Body of pancreas (tissue), 4 donors: ENCODE measurements around the gene ESYT2. TPM values are rescaled to one million over a fixed set of nuclear protein-coding genes. Genes with fewer than 3 reads are reported as not detected.

Source experiments
- ATAC-seq: fragments of 150-250 bp; one replicate; pipeline ENCODE4 v1.9.1; 2016
- DNase-seq, 4 donors: peaks; one replicate each; pipeline ENCODE4 v3.0.0-alpha.2; 2019
- H3K27ac ChIP-seq, 4 donors: fragments of 200-600 bp; sonication (generic); 1 replicate in 3 of 4; 2 replicates in 1 of 4; pipeline versions ENCODE4 v1.5.1 to v1.6.1; 2016 to 2019; ENCODE audit warnings: mild to moderate bottlenecking in 1 of 4, mixed read lengths in 1 of 4, moderate library complexity in 1 of 4
- H3K27me3 ChIP-seq, 2 donors: fragments of 200-600 bp; sonication (generic); one replicate each; pipeline ENCODE4 v1.6.0; 2016; ENCODE audit warnings: mild to moderate bottlenecking in 1 of 2
- H3K36me3 ChIP-seq, 2 donors: fragments of 200-600 bp; sonication (generic); replicated peaks in 1 of 2; 2 replicates each; pipeline ENCODE4 v1.5.1; 2016; ENCODE audit warnings: low read depth in 2 of 2; ENCODE audit not compliant: insufficient read depth in 1 of 2
- H3K4me1 ChIP-seq: fragments of 200-600 bp; sonication (generic); one replicate; pipeline ENCODE4 v1.6.0; 2016
- H3K4me3 ChIP-seq, 2 donors: fragments of 200-600 bp; sonication (generic); 1 replicate in 1 of 2; 2 replicates in 1 of 2; pipeline ENCODE4 v1.5.1; 2016 to 2019
- H3K9me3 ChIP-seq, 3 donors: fragments of 200-600 bp; sonication (generic); 1 replicate in 2 of 3; 2 replicates in 1 of 3; pipeline ENCODE4 v1.5.1; 2016
- CTCF ChIP-seq, 7 experiments: fragments of 450-650 bp in 4 of 7; fragments of 200-600 bp in 3 of 7; sonication (generic) in 3 of 7; IDR thresholded peaks; one replicate each; pipeline ENCODE4 v1.5.1; 2016 to 2019; ENCODE audit warnings: antibody characterized with exemption in 7 of 7
- POLR2A ChIP-seq, 3 donors: fragments of 450-650 bp; IDR thresholded peaks; one replicate each; pipeline ENCODE4 v1.6.1; 2016; ENCODE audit warnings: antibody characterized with exemption in 3 of 3, mild to moderate bottlenecking in 2 of 3
- WGBS, 2 donors: methylation state at CpG; one replicate each; pipeline ENCODE4 v1.1.5; 2017; 5-methylcytosine and 5-hydroxymethylcytosine counted together
- intact Hi-C: fragments of 100-400 bp; cut with DNase I; formaldehyde crosslinking; loops from one replicate; pipeline ENCODE4 v1.15.1; 2023
- total RNA-seq, 2 donors: library from RNA; depleted of rRNA; stranded (reverse); fragments of >200 nt; gene quantifications; one replicate each; pipeline ENCODE4 v1.1.0, GENCODE V29; 2016

ESYT2 gene
- total RNA-seq, 2 donors from 2014 or later: 35.9 to 40.5 TPM

- no peak for ATAC-seq
- peaks cover 0 to 2% of the 10 kb centered on the region in 2 donors for H3K36me3 ChIP-seq
Observed at GRCh38 chr7:158751199-158751598, 78.1 kb downstream of the ESYT2 start.

DNA sequence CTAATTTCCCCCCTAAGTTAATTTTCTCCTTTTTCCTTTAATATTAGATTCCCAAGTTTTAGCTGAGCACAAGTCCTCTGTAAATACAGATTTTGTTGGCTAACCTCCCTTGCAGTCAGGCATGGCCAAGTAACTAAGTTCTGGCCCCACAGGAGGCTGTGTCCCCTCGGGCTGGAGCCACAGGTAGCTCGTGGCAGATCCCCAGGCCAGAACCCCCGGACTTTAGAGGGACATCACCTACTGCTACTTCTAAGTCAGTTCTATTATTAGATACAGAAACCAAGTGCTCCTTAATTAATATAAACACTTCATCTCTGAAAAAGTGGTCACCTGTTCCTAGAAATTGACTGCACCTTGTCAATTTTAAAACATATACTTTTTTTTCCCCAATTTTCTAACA lies 78.6 kb downstream of the ESYT2 start:
- WGBS, 2 donors: 85 to 96% methylated on average over 3 of the region's 3 CpGs
- intact Hi-C loops: no loop called here

More at GRCh38 chr7:158751199-158751598, 78.1 kb downstream of the ESYT2 start:
- Histone ChIP-seq H3K4me1 (no peaks in the 10 kb centered on the region), H3K27ac (no peak overlapping the region), H3K9me3 (no peaks in the 10 kb centered on the region), H3K4me3 (no peak overlapping the region), H3K27me3 (no peaks in the 10 kb centered on the region)
- DNase-seq: no peak
- TF ChIP-seq POLR2A (IDR thresholded peaks at IDR 0.05) (no peak), CTCF (IDR thresholded peaks at IDR 0.05) (no peak)
- intact Hi-C loops: no loop called here
- WGBS, 2 donors: 95 to 96% methylated on average over 2 of the region's 2 CpGs

DNA sequence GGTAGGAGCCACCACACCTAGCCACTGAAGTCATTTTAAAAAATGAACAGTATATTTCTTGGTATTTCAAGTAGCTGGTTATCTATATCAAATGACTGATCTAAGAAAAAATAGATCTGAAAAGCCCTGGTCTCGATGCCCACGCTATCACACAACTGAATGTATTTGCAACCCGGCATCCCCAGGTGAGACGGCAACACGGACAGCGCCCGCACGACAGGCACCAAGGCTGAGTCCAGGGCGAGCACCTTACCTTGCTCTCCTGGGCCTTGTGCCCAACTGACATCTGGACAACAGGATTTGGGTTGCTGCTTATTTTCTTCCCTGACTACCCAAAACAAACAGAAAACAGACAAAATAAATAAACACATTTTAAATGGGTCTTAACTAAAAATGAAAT lies 79.9 kb downstream of the ESYT2 start:
- TF ChIP-seq POLR2A (IDR thresholded peaks at IDR 0.05) (no peak), CTCF (IDR thresholded peaks at IDR 0.05) (no peak)
- DNase-seq (no peak), ATAC-seq (no peak)
- Histone ChIP-seq H3K27ac (no peak overlapping the region), H3K4me3 (no peak overlapping the region), H3K36me3 (no peaks in the 10 kb centered on the region), H3K9me3 (no peaks in the 10 kb centered on the region), H3K27me3 (no peaks in the 10 kb centered on the region), H3K4me1 (no peaks in the 10 kb centered on the region)
- 91 to 93% methylated on average over 9 of the region's 9 CpGs for WGBS, 2 donors
- intact Hi-C loops: no loop called here

More for the DNA sequence above, 78.6 kb downstream of the ESYT2 start:
- H3K27me3 ChIP-seq: no peaks in the 10 kb centered on the region
- DNase-seq (no peak), ATAC-seq (no peak)
- H3K4me3 ChIP-seq: no peak overlapping the region
- TF ChIP-seq POLR2A (IDR thresholded peaks at IDR 0.05): no peak
- no peak for TF ChIP-seq CTCF (IDR thresholded peaks at IDR 0.05)
- no peak overlapping the region for H3K27ac ChIP-seq
- H3K36me3 ChIP-seq: no peaks in the 10 kb centered on the region
- H3K4me1 ChIP-seq: no peaks in the 10 kb centered on the region
- no peaks in the 10 kb centered on the region for H3K9me3 ChIP-seq

GRCh38 chr7:158748335-158748734 lies 81.0 kb downstream of the ESYT2 start:
- Histone ChIP-seq H3K27ac (no peak overlapping the region), H3K4me3 (no peak overlapping the region), H3K9me3 (no peaks in the 10 kb centered on the region), H3K36me3 (no peaks in the 10 kb centered on the region), H3K27me3 (no peaks in the 10 kb centered on the region), H3K4me1 (no peaks in the 10 kb centered on the region)
- DNase-seq: no peak
- TF ChIP-seq CTCF (IDR thresholded peaks at IDR 0.05) (no peak), POLR2A (IDR thresholded peaks at IDR 0.05) (no peak)
- intact Hi-C loops: no loop called here
- ATAC-seq: no peak
- 76 to 85% methylated on average over 10 of the region's 10 CpGs for WGBS, 2 donors

DNA sequence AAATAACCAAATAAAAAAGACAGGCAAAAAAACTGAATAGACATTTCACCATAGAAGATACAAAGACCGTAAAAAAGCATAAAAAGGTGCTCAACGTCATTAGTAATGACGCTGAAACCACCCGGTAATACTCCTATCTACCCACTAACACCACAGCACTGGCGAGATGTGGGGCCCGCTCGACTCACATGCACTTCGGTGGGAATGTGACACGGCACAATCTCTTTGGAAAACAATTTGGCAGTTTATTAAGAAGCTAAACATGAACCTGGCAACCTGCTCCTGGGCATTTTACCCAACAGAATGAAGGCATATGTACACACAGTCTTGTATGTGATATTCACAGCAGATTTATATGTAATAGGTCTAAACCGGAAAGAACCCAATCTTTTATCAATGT lies 81.9 kb downstream of the ESYT2 start:
- Histone ChIP-seq H3K4me3 (no peak overlapping the region), H3K27ac (no peak overlapping the region), H3K27me3 (no peaks in the 10 kb centered on the region), H3K36me3 (peaks cover 0 to 2% of the 10 kb centered on the region in 2 donors), H3K9me3 (no peaks in the 10 kb centered on the region), H3K4me1 (no peaks in the 10 kb centered on the region)
- WGBS, 2 donors: 96 to 97% methylated on average over 10 of the region's 10 CpGs
- no peak for DNase-seq
- intact Hi-C loops: no loop called here
- TF ChIP-seq CTCF (IDR thresholded peaks at IDR 0.05) (no peak), POLR2A (IDR thresholded peaks at IDR 0.05) (no peak)
- no peak for ATAC-seq
